Fibroblast of mammary gland (primary cell): Measurements from ENCODE around the gene LY6G6D.

Source experiments
- DNase-seq: peaks from one replicate; pipeline ENCODE4 v3.0.0-alpha.2; 2010; ENCODE audit warnings: low read depth
- H3K4me3 ChIP-seq: 2 replicates; pipeline ENCODE4 v1.5.1; 2011; ENCODE audit warnings: low read depth, mild to moderate bottlenecking, low read length, moderate library complexity; ENCODE audit not compliant: control insufficient read depth
- CTCF ChIP-seq: conservative IDR thresholded peaks from 2 replicates; pipeline ENCODE4 v1.5.1; 2011; ENCODE audit warnings: low read depth, low read length, inconsistent platforms; ENCODE audit not compliant: control insufficient read depth, insufficient read depth

The LY6G6D gene

GRCh38 chr6:31720196-31720770 is 5.1 kb downstream of the LY6G6D start:
- H3K4me3 ChIP-seq, result no peak overlapping the region
- TF ChIP-seq CTCF, result no peak
- no peak for DNase-seq

GRCh38 chr6:31721351-31722020 is 6.3 kb downstream of the LY6G6D start, which contains the start of gene LY6G6C:
Gene LY6G6C, minus strand, starts transcription at chr6:31721746. Its CDS starts 67 bp downstream, at chr6:31721679.
- no peak for DNase-seq
- TF ChIP-seq CTCF, result no peak
- H3K4me3 ChIP-seq, result no peak within 1 kb of the TSS

- no peak for TF ChIP-seq CTCF
- no peak overlapping the region for H3K4me3 ChIP-seq
- no peak for DNase-seq
Measured at GRCh38 chr6:31722173-31722572, 7.0 kb downstream of the LY6G6D start.

GRCh38 chr6:31723245-31723979 is 8.3 kb downstream of the LY6G6D start, which contains the start of gene MPIG6B:
Gene MPIG6B, plus strand, starts transcription at chr6:31723373. Its CDS starts 11 bp downstream, at chr6:31723384.
- no peak for DNase-seq
- H3K4me3 ChIP-seq, result no peak within 1 kb of the TSS
- TF ChIP-seq CTCF, result no peak

- no peak for TF ChIP-seq CTCF
- no peak for DNase-seq
- no peak overlapping the region for H3K4me3 ChIP-seq
Measured at GRCh38 chr6:31723980-31724691, 9.0 kb downstream of the LY6G6D start.
